Nephron progenitor cell (in vitro differentiated cells): Measurements from ENCODE around the gene BNIP5.
A peak's percentile ranks its signal among the peaks of the same experiment; 100 is the strongest.

Experiments used
- DNase-seq: peaks from one replicate; pipeline ENCODE4 v3.0.0; 2021
- H3K27ac Mint-ChIP-seq: 2 replicates; pipeline ENCODE4 v1.8.0; 2021; ENCODE audit warnings: mild to moderate bottlenecking, moderate library complexity, mixed read lengths
- H3K27me3 Mint-ChIP-seq: 2 replicates; pipeline ENCODE4 v1.8.0; 2021; ENCODE audit warnings: mild to moderate bottlenecking, low read depth, mixed read lengths; ENCODE audit not compliant: poor library complexity
- H3K36me3 Mint-ChIP-seq: 2 replicates; pipeline ENCODE4 v1.8.0; 2021; ENCODE audit warnings: low read depth, mixed read lengths
- H3K4me1 Mint-ChIP-seq: 2 replicates; pipeline ENCODE4 v1.8.0; 2021; ENCODE audit warnings: mixed read lengths
- H3K4me3 Mint-ChIP-seq: 2 replicates; pipeline ENCODE4 v1.8.0; 2021; ENCODE audit warnings: mild to moderate bottlenecking, moderate library complexity, mixed read lengths
- H3K9me3 Mint-ChIP-seq: 2 replicates; pipeline ENCODE4 v1.8.0; 2021; ENCODE audit warnings: mild to moderate bottlenecking, moderate library complexity, mixed read lengths
- CTCF ChIP-seq: fragments of 200-600 bp; sonication (generic); IDR thresholded peaks from 2 replicates; pipeline ENCODE4 v1.5.0; 2021; ENCODE audit warnings: antibody characterized with exemption

Gene BNIP5

GRCh38 chr6:36376183-36376582 lies 39.5 kb upstream of the BNIP5 start:
- peaks cover 33% of the 10 kb centered on the region for H3K4me1 Mint-ChIP-seq
- H3K9me3 Mint-ChIP-seq = no peaks in the 10 kb centered on the region
- no peak overlapping the region for H3K4me3 Mint-ChIP-seq
- peaks cover 29% of the 10 kb centered on the region for H3K27me3 Mint-ChIP-seq
- no peak for TF ChIP-seq CTCF
- H3K27ac Mint-ChIP-seq = no peak overlapping the region
- DNase-seq = no peak
- H3K36me3 Mint-ChIP-seq = no peaks in the 10 kb centered on the region

- TF ChIP-seq CTCF = no peak
- Mint-ChIP-seq H3K27ac (no peak overlapping the region), H3K36me3 (no peaks in the 10 kb centered on the region), H3K9me3 (no peaks in the 10 kb centered on the region), H3K4me1 (peaks cover 33% of the 10 kb centered on the region), H3K4me3 (no peak overlapping the region), H3K27me3 (peaks cover 28% of the 10 kb centered on the region)
- DNase-seq = no peak
Observed at GRCh38 chr6:36375644-36376155, 39.0 kb upstream of the BNIP5 start.

GRCh38 chr6:36374972-36375371 lies 38.3 kb upstream of the BNIP5 start:
- Mint-ChIP-seq H3K4me1 (peaks cover 33% of the 10 kb centered on the region), H3K27me3 (peaks cover 25% of the 10 kb centered on the region), H3K36me3 (no peaks in the 10 kb centered on the region), H3K4me3 (no peak overlapping the region), H3K27ac (no peak overlapping the region), H3K9me3 (no peaks in the 10 kb centered on the region)
- DNase-seq = no peak
- no peak for TF ChIP-seq CTCF

- Mint-ChIP-seq H3K4me3 (no peak overlapping the region), H3K4me1 (peaks cover 33% of the 10 kb centered on the region), H3K9me3 (no peaks in the 10 kb centered on the region), H3K27ac (no peak overlapping the region), H3K27me3 (peaks cover 25% of the 10 kb centered on the region), H3K36me3 (no peaks in the 10 kb centered on the region)
- TF ChIP-seq CTCF = no peak
- DNase-seq = no peak
Observed at GRCh38 chr6:36374194-36374593, 37.5 kb upstream of the BNIP5 start.

- H3K27me3 Mint-ChIP-seq = peaks cover 18% of the 10 kb centered on the region
- H3K27ac Mint-ChIP-seq = no peak overlapping the region
- no peak for TF ChIP-seq CTCF
- no peak for DNase-seq
- no peaks in the 10 kb centered on the region for H3K9me3 Mint-ChIP-seq
- H3K36me3 Mint-ChIP-seq = no peaks in the 10 kb centered on the region
- H3K4me1 Mint-ChIP-seq = peaks cover 33% of the 10 kb centered on the region
- H3K4me3 Mint-ChIP-seq = no peak overlapping the region
Observed at GRCh38 chr6:36373368-36374019, 36.8 kb upstream of the BNIP5 start.

- H3K27me3 Mint-ChIP-seq = peaks cover 22% of the 10 kb centered on the region
- no peak for DNase-seq
- peak overlapping the region; percentile 2 for H3K4me3 Mint-ChIP-seq
- TF ChIP-seq CTCF = no peak
- no peak overlapping the region for H3K27ac Mint-ChIP-seq
- peaks cover 22% of the 10 kb centered on the region for H3K4me1 Mint-ChIP-seq
- H3K36me3 Mint-ChIP-seq = no peaks in the 10 kb centered on the region
- H3K9me3 Mint-ChIP-seq = no peaks in the 10 kb centered on the region
Observed at GRCh38 chr6:36372088-36372487, 35.4 kb upstream of the BNIP5 start.
